Endothelial cell of umbilical vein (primary cell): ENCODE results near the gene SLC22A3. TPM values are rescaled to one million over a fixed set of nuclear protein-coding genes. Genes with fewer than 3 reads are reported as not detected.

Experiments
- BruUV-seq: library from RNA; stranded (reverse); fragments of 400-500 nt; replicated peaks from 2 replicates; lab custom pipeline; 2021; lab: Mats Ljungman, UMichigan
- CTCF ChIA-PET: fragments of 300-600, 350-600 bp; sonication (Branson Sonifier 250); formaldehyde crosslinking; loops from one replicate; lab custom pipeline; 2021; ENCODE audit warnings: antibody characterized with exemption, inconsistent platforms; lab: Charles Lee
- POLR2A ChIA-PET: fragments of 300-600, 350-600 bp; sonication (Branson Sonifier 250); formaldehyde crosslinking; loops from one replicate; lab custom pipeline; 2021; ENCODE audit warnings: antibody characterized with exemption, inconsistent platforms; lab: Charles Lee
- DNase-seq: peaks from one replicate; pipeline ENCODE4 v3.0.0-alpha.2; 2011; ENCODE audit warnings: low read depth, low spot score
- FAIRE-seq: peaks from 2 replicates; lab custom pipeline; 2011; peaks lifted over from hg19 to GRCh38; lab: Jason Lieb, UNC
- H2AFZ ChIP-seq: 2 replicates; pipeline ENCODE4 v1.6.0; 2012; ENCODE audit warnings: low read depth, low read length, control low read depth, inconsistent platforms
- H3K27ac ChIP-seq: 2 replicates; pipeline ENCODE4 v1.5.1; 2011; ENCODE audit warnings: low read depth, mild to moderate bottlenecking, control low read depth, low read length, moderate library complexity; ENCODE audit not compliant: insufficient read depth
- H3K27me3 ChIP-seq, 2 experiments: 2 replicates each; pipeline versions ENCODE4 v1.6.0 to v1.6.1; 2011; ENCODE audit warnings: low read length in 2 of 2, mixed read lengths in 1 of 2; ENCODE audit not compliant: control insufficient read depth in 2 of 2, insufficient read depth in 2 of 2
- H3K36me3 ChIP-seq, 2 experiments: 2 replicates in 1 of 2; 3 replicates in 1 of 2; pipeline ENCODE4 v1.5.1; 2011; ENCODE audit warnings: low read length in 2 of 2, mild to moderate bottlenecking in 1 of 2, moderate library complexity in 1 of 2; ENCODE audit not compliant: control insufficient read depth in 2 of 2, insufficient read depth in 2 of 2; ENCODE audit errors: extremely low read depth in 1 of 2
- H3K4me1 ChIP-seq: 3 replicates; pipeline ENCODE4 v1.5.1; 2011; ENCODE audit warnings: mild to moderate bottlenecking, low read length; ENCODE audit not compliant: control insufficient read depth, insufficient read depth; ENCODE audit errors: extremely low read depth
- H3K4me2 ChIP-seq: 2 replicates; pipeline ENCODE4 v1.6.1; 2011; ENCODE audit warnings: low read length, control low read depth, mixed read lengths; ENCODE audit not compliant: insufficient read depth
- H3K4me3 ChIP-seq, 3 experiments: fragments of 200-600 bp in 1 of 3; sonication (generic), shearing (Covaris generic) in 1 of 3; replicated peaks in 1 of 3; 2 replicates each; pipeline ENCODE4 v1.5.1; 2011 to 2016; ENCODE audit warnings: control low read depth in 3 of 3, low read length in 3 of 3, mild to moderate bottlenecking in 2 of 3, inconsistent platforms in 1 of 3, low read depth in 1 of 3, moderate library complexity in 1 of 3; ENCODE audit not compliant: insufficient read depth in 1 of 3
- H3K79me2 ChIP-seq: 2 replicates; pipeline ENCODE4 v1.6.0; 2012; ENCODE audit warnings: low read length, inconsistent platforms; ENCODE audit not compliant: control insufficient read depth, insufficient read depth
- H3K9ac ChIP-seq: replicated peaks from 2 replicates; pipeline ENCODE3; 2011; ENCODE audit warnings: low read length, control low read depth; ENCODE audit not compliant: insufficient read depth; ENCODE audit errors: extremely low read depth
- H3K9me1 ChIP-seq: replicated peaks from 3 replicates; pipeline ENCODE4 v1.6.0; 2011; ENCODE audit warnings: mild to moderate bottlenecking, low read length; ENCODE audit not compliant: control insufficient read depth, insufficient read depth; ENCODE audit errors: extremely low read depth
- H3K9me3 ChIP-seq: replicated peaks from 2 replicates; pipeline ENCODE4 v1.5.1; 2012; ENCODE audit warnings: low read length, inconsistent platforms; ENCODE audit not compliant: control insufficient read depth, insufficient read depth
- H4K20me1 ChIP-seq: replicated peaks from 2 replicates; pipeline ENCODE3; 2011; ENCODE audit warnings: mild to moderate bottlenecking, low read length; ENCODE audit not compliant: control insufficient read depth, insufficient read depth; ENCODE audit errors: extremely low read depth
- CTCF ChIP-seq, 2 donors: IDR thresholded peaks; 1 replicate in 1 of 2; 2 replicates in 1 of 2; pipeline ENCODE4 v1.5.1; 2011; ENCODE audit warnings: low read length in 2 of 2, mild to moderate bottlenecking in 2 of 2, moderate library complexity in 2 of 2, control low read depth in 1 of 2, inconsistent platforms in 1 of 2, low read depth in 1 of 2; ENCODE audit not compliant: insufficient read depth in 1 of 2; ENCODE audit errors: extremely low read depth in 1 of 2
- EZH2 ChIP-seq: IDR thresholded peaks from 2 replicates; pipeline ENCODE4 v1.6.1; 2012; ENCODE audit warnings: borderline replicate concordance, low read depth, mild to moderate bottlenecking, moderate library complexity, low read length, inconsistent platforms; ENCODE audit not compliant: severe bottlenecking
- FOS ChIP-seq: IDR thresholded peaks from 2 replicates; pipeline ENCODE4 v1.6.1; 2011; ENCODE audit warnings: mild to moderate bottlenecking, low read length, moderate library complexity, borderline replicate concordance; ENCODE audit not compliant: insufficient read depth
- GATA2 ChIP-seq: IDR thresholded peaks from 2 replicates; pipeline ENCODE4 v1.7.0; 2011; ENCODE audit warnings: low read depth, mild to moderate bottlenecking, moderate library complexity, mixed read lengths, low read length; ENCODE audit not compliant: insufficient read length, insufficient read depth
- JUN ChIP-seq: IDR thresholded peaks from 2 replicates; pipeline ENCODE4 v1.6.1; 2011; ENCODE audit warnings: borderline replicate concordance, low read depth; ENCODE audit not compliant: insufficient read length, insufficient read depth
- MAX ChIP-seq: IDR thresholded peaks from 2 replicates; pipeline ENCODE4 v1.6.1; 2011; ENCODE audit not compliant: insufficient read depth, insufficient read length
- MYC ChIP-seq: IDR thresholded peaks from one replicate; pipeline ENCODE4 v1.6.1; 2011; ENCODE audit warnings: mild to moderate bottlenecking, low read depth, low read length
- POLR2A ChIP-seq: IDR thresholded peaks from 2 replicates; pipeline ENCODE4 v1.6.1; 2012; ENCODE audit warnings: low read depth, mild to moderate bottlenecking, control low read depth, low read length
- POLR2AphosphoS5 ChIP-seq: IDR thresholded peaks from 2 replicates; pipeline ENCODE4 v1.6.1; 2012; ENCODE audit warnings: low read depth, mild to moderate bottlenecking, control low read depth, low read length, moderate library complexity; ENCODE audit not compliant: insufficient read depth
- dilution Hi-C: fragments of 300-500 bp; cut with MboI; formaldehyde crosslinking; loops from one replicate; pipeline ENCODE4 v1.15.0; 2019; ENCODE audit warnings: low sequenced_read_pairs; ENCODE audit not compliant: extremely low pct_ligation_motif_present
- intact Hi-C: fragments of 100-400 bp; cut with micrococcal nuclease; formaldehyde crosslinking; loops from one replicate; pipeline ENCODE4 v1.10.0; 2022
- polyA plus RNA-seq, 4 experiments: library from polyadenylated mRNA; depleted of rRNA in 3 of 4; stranded (reverse) in 3 of 4; unstranded in 1 of 4; fragments of >200 nt; gene quantifications; 2 replicates each; pipeline versions ENCODE4 v1.2.1 to v1.2.3, GENCODE V29; 2011 to 2012; ENCODE audit warnings: missing spikeins in 1 of 4
- total RNA-seq: library from RNA; stranded (reverse); gene quantifications from 2 replicates; pipeline ENCODE4 v1.2.3, GENCODE V29; 2021

SLC22A3 gene
- total and polyA plus RNA-seq, 2 donors (not counting 3 experiments of a cell fraction or from before 2014, with no cell fraction given): not detected

GRCh38 chr6:160435935-160436334 lies 87.8 kb downstream of the SLC22A3 start:
- DNase-seq: no peak
- intact Hi-C loops: no loop called here
- FAIRE-seq: no peak
- H3K4me2 ChIP-seq: no peak overlapping the region
- peaks cover 2% of the 10 kb centered on the region for H3K9me3 ChIP-seq
- no peak overlapping the region for H2AFZ ChIP-seq
- BruUV-seq: no TSS peak
- no peaks in the 10 kb centered on the region for H3K4me1 ChIP-seq
- ChIA-PET POLR2A (no interaction called here), CTCF (interaction anchor here (0.8 kb wide), 1 partner anchor 13 kb away, joined by 3 read pairs; no protein-coding TSS in a partner anchor)
- TF ChIP-seq EZH2: no peak
- TF ChIP-seq MAX: no peak
- TF ChIP-seq POLR2A: no peak
- TF ChIP-seq POLR2AphosphoS5: no peak
- no peak for TF ChIP-seq JUN
- no peak for TF ChIP-seq MYC
- H4K20me1 ChIP-seq: no peaks in the 10 kb centered on the region
- H3K79me2 ChIP-seq: no peaks in the 10 kb centered on the region
- no peak overlapping the region for H3K27ac ChIP-seq
- dilution Hi-C loops: no loop called here
- no peak overlapping the region for H3K4me3 ChIP-seq
- no peaks in the 10 kb centered on the region for H3K9me1 ChIP-seq
- H3K27me3 ChIP-seq: no peaks in the 10 kb centered on the region
- no peak overlapping the region for H3K9ac ChIP-seq
- no peaks in the 10 kb centered on the region for H3K36me3 ChIP-seq

GRCh38 chr6:160437154-160437553 lies 89.0 kb downstream of the SLC22A3 start:
- H3K9ac ChIP-seq: no peak overlapping the region
- TF ChIP-seq CTCF (IDR thresholded peaks at IDR 0.05; ENCODE audit: extremely low read depth in 1 of 2, insufficient read depth in 1 of 2, low read depth in 1 of 2, low read length in 2 of 2) (no peak), FOS (no peak), GATA2 (no peak), MYC (no peak)
- ChIA-PET POLR2A (no interaction called here), CTCF (no interaction called here)
- no TSS peak for BruUV-seq
- H3K4me2 ChIP-seq: no peak overlapping the region
- no peak overlapping the region for H3K27ac ChIP-seq
- H3K36me3 ChIP-seq: no peaks in the 10 kb centered on the region
- no peaks in the 10 kb centered on the region for H3K9me1 ChIP-seq
- H2AFZ ChIP-seq: no peak overlapping the region
- DNase-seq (no peak), FAIRE-seq (no peak)
- H3K79me2 ChIP-seq: no peaks in the 10 kb centered on the region
- no peak overlapping the region for H3K4me3 ChIP-seq
- no peaks in the 10 kb centered on the region for H3K4me1 ChIP-seq
- H3K9me3 ChIP-seq: peaks cover 2% of the 10 kb centered on the region
- dilution Hi-C loops (no loop called here), intact Hi-C loops (no loop called here)
- H3K27me3 ChIP-seq: no peaks in the 10 kb centered on the region
- H4K20me1 ChIP-seq: no peaks in the 10 kb centered on the region
